ENCODE data around the gene HNRNPAB.
"Not testable (repeated sequence)": the region's sequence is repeated elsewhere in the genome, so short reads cannot be mapped to it uniquely, and the experiment has no call there.

HNRNPAB gene

GRCh38 chr5:178238313-178238635, 33.9 kb downstream of the HNRNPAB start:
- Histone ChIP-seq H3K4me2 (ENCODE audit: low read length) (no peak overlapping the region), H4K5ac (ENCODE audit: low read length) (no peak overlapping the region), H3K27ac (ENCODE audit: low read depth, low read length) (no peak overlapping the region), H2BK120ac (ENCODE audit: low read depth, low read length) (no peak overlapping the region), H3K79me2 (ENCODE audit: control insufficient read depth, insufficient read depth, low read length) (no peaks in the 10 kb centered on the region), H3K4me3 (ENCODE audit: low read length) (no peak overlapping the region), H2BK5ac (ENCODE audit: low read length) (no peak overlapping the region), H3K4ac (ENCODE audit: low read depth, low read length) (no peak overlapping the region), H3K27me3 (ENCODE audit: insufficient read depth, low read length, poor library complexity) (no peaks in the 10 kb centered on the region), H3K56ac (ENCODE audit: low read length) (no peak overlapping the region), H2AK5ac (ENCODE audit: low read length) (no peak overlapping the region), H2BK15ac (replicated peaks; ENCODE audit: low read depth) (no peak overlapping the region), H3K9ac (ENCODE audit: low read length) (no peak overlapping the region), H3K23ac (ENCODE audit: low read length) (no peak overlapping the region), H3K36me3 (ENCODE audit: control insufficient read depth, insufficient read depth, low read length) (no peaks in the 10 kb centered on the region), H4K8ac (ENCODE audit: low read depth, low read length) (no peak overlapping the region), H3K79me1 (ENCODE audit: low read length) (no peaks in the 10 kb centered on the region), H3K4me1 (ENCODE audit: control insufficient read depth, low read depth, low read length) (no peaks in the 10 kb centered on the region), H3K18ac (ENCODE audit: low read length) (no peak overlapping the region)
- WGBS (ENCODE audit: extremely low coverage, insufficient coverage, low lambda C conversion rate): no CpG with 5 or more reads among the region's 6 CpGs
- DNase-seq: no peak

- Histone ChIP-seq H3K23ac (ENCODE audit: low read length) (no peak overlapping the region), H3K27me3 (ENCODE audit: insufficient read depth, low read length, poor library complexity) (no peaks in the 10 kb centered on the region), H3K18ac (ENCODE audit: low read length) (no peak overlapping the region), H4K5ac (ENCODE audit: low read length) (no peak overlapping the region), H3K56ac (ENCODE audit: low read length) (peak overlapping the region; percentile 18), H3K27ac (ENCODE audit: low read depth, low read length) (no peak overlapping the region), H2AK5ac (ENCODE audit: low read length) (no peak overlapping the region), H2BK120ac (ENCODE audit: low read depth, low read length) (no peak overlapping the region), H4K8ac (ENCODE audit: low read depth, low read length) (no peak overlapping the region), H2BK5ac (ENCODE audit: low read length) (no peak overlapping the region), H3K4ac (ENCODE audit: low read depth, low read length) (no peak overlapping the region), H3K4me2 (ENCODE audit: low read length) (no peak overlapping the region), H3K9ac (ENCODE audit: low read length) (no peak overlapping the region), H3K4me3 (ENCODE audit: low read length) (no peak overlapping the region), H3K79me1 (ENCODE audit: low read length) (no peaks in the 10 kb centered on the region), H3K4me1 (ENCODE audit: control insufficient read depth, low read depth, low read length) (no peaks in the 10 kb centered on the region), H3K79me2 (ENCODE audit: control insufficient read depth, insufficient read depth, low read length) (no peaks in the 10 kb centered on the region), H2BK15ac (replicated peaks; ENCODE audit: low read depth) (no peak overlapping the region), H3K36me3 (ENCODE audit: control insufficient read depth, insufficient read depth, low read length) (no peaks in the 10 kb centered on the region)
- DNase-seq: no peak
- WGBS (ENCODE audit: extremely low coverage, insufficient coverage, low lambda C conversion rate): no CpG with 5 or more reads among the region's 17 CpGs
Measured at GRCh38 chr5:178238711-178239592, 34.6 kb downstream of the HNRNPAB start.

- WGBS (ENCODE audit: extremely low coverage, insufficient coverage, low lambda C conversion rate): no CpG with 5 or more reads among the region's 16 CpGs
- not testable (repeated sequence) for H3K27me3 ChIP-seq (ENCODE audit: insufficient read depth, low read length, poor library complexity); H3K79me2 ChIP-seq (ENCODE audit: control insufficient read depth, insufficient read depth, low read length); H3K9ac ChIP-seq (ENCODE audit: low read length); H3K56ac ChIP-seq (ENCODE audit: low read length); H3K4me3 ChIP-seq (ENCODE audit: low read length); H2BK120ac ChIP-seq (ENCODE audit: low read depth, low read length); H3K23ac ChIP-seq (ENCODE audit: low read length); H3K4me1 ChIP-seq (ENCODE audit: control insufficient read depth, low read depth, low read length); H3K4ac ChIP-seq (ENCODE audit: low read depth, low read length); H3K79me1 ChIP-seq (ENCODE audit: low read length); H3K36me3 ChIP-seq (ENCODE audit: control insufficient read depth, insufficient read depth, low read length); H2BK15ac ChIP-seq (replicated peaks; ENCODE audit: low read depth); H4K8ac ChIP-seq (ENCODE audit: low read depth, low read length); H3K18ac ChIP-seq (ENCODE audit: low read length); H4K5ac ChIP-seq (ENCODE audit: low read length); H3K4me2 ChIP-seq (ENCODE audit: low read length); H2AK5ac ChIP-seq (ENCODE audit: low read length); H3K27ac ChIP-seq (ENCODE audit: low read depth, low read length); H2BK5ac ChIP-seq (ENCODE audit: low read length)
- DNase-seq: peak; percentile 56
Measured at GRCh38 chr5:178239626-178240301, 35.4 kb downstream of the HNRNPAB start.

GRCh38 chr5:178240341-178240741, 36.0 kb downstream of the HNRNPAB start:
- Histone ChIP-seq H3K4me2 (ENCODE audit: low read length) (no peak overlapping the region), H3K4me1 (ENCODE audit: control insufficient read depth, low read depth, low read length) (no peaks in the 10 kb centered on the region), H3K79me1 (ENCODE audit: low read length) (no peaks in the 10 kb centered on the region), H4K8ac (ENCODE audit: low read depth, low read length) (no peak overlapping the region), H2BK120ac (ENCODE audit: low read depth, low read length) (no peak overlapping the region), H3K4me3 (ENCODE audit: low read length) (no peak overlapping the region), H3K9ac (ENCODE audit: low read length) (no peak overlapping the region), H3K79me2 (ENCODE audit: control insufficient read depth, insufficient read depth, low read length) (no peaks in the 10 kb centered on the region), H3K27ac (ENCODE audit: low read depth, low read length) (no peak overlapping the region), H2BK15ac (replicated peaks; ENCODE audit: low read depth) (no peak overlapping the region), H3K18ac (ENCODE audit: low read length) (no peak overlapping the region), H3K27me3 (ENCODE audit: insufficient read depth, low read length, poor library complexity) (no peaks in the 10 kb centered on the region), H3K4ac (ENCODE audit: low read depth, low read length) (no peak overlapping the region), H3K23ac (ENCODE audit: low read length) (no peak overlapping the region), H3K36me3 (ENCODE audit: control insufficient read depth, insufficient read depth, low read length) (no peaks in the 10 kb centered on the region), H3K56ac (ENCODE audit: low read length) (peak overlapping the region; percentile 19), H2AK5ac (ENCODE audit: low read length) (no peak overlapping the region), H2BK5ac (ENCODE audit: low read length) (no peak overlapping the region), H4K5ac (ENCODE audit: low read length) (no peak overlapping the region)
- DNase-seq: no peak
- no CpG with 5 or more reads among the region's 19 CpGs for WGBS (ENCODE audit: extremely low coverage, insufficient coverage, low lambda C conversion rate)

GRCh38 chr5:178240766-178241165, 36.4 kb downstream of the HNRNPAB start:
- no peak overlapping the region for H4K8ac ChIP-seq (ENCODE audit: low read depth, low read length)
- H3K18ac ChIP-seq (ENCODE audit: low read length): no peak overlapping the region
- no peak for DNase-seq

More at GRCh38 chr5:178240766-178241165, 36.4 kb downstream of the HNRNPAB start:
- no peak overlapping the region for H3K9ac ChIP-seq (ENCODE audit: low read length)
- no peak overlapping the region for H3K4ac ChIP-seq (ENCODE audit: low read depth, low read length)
- H2BK120ac ChIP-seq (ENCODE audit: low read depth, low read length): no peak overlapping the region
- H3K27me3 ChIP-seq (ENCODE audit: insufficient read depth, low read length, poor library complexity): no peaks in the 10 kb centered on the region
- no peaks in the 10 kb centered on the region for H3K36me3 ChIP-seq (ENCODE audit: control insufficient read depth, insufficient read depth, low read length)
- no peak overlapping the region for H3K27ac ChIP-seq (ENCODE audit: low read depth, low read length)
- H3K23ac ChIP-seq (ENCODE audit: low read length): no peak overlapping the region
- no peak overlapping the region for H4K5ac ChIP-seq (ENCODE audit: low read length)
- no peak overlapping the region for H2AK5ac ChIP-seq (ENCODE audit: low read length)
- H3K4me3 ChIP-seq (ENCODE audit: low read length): no peak overlapping the region
- no peaks in the 10 kb centered on the region for H3K79me2 ChIP-seq (ENCODE audit: control insufficient read depth, insufficient read depth, low read length)
- H3K79me1 ChIP-seq (ENCODE audit: low read length): no peaks in the 10 kb centered on the region
- H3K4me2 ChIP-seq (ENCODE audit: low read length): no peak overlapping the region
- WGBS (ENCODE audit: extremely low coverage, insufficient coverage, low lambda C conversion rate): no CpG with 5 or more reads among the region's 9 CpGs
- no peak overlapping the region for H3K56ac ChIP-seq (ENCODE audit: low read length)
- no peaks in the 10 kb centered on the region for H3K4me1 ChIP-seq (ENCODE audit: control insufficient read depth, low read depth, low read length)
- no peak overlapping the region for H2BK5ac ChIP-seq (ENCODE audit: low read length)
- H2BK15ac ChIP-seq (replicated peaks; ENCODE audit: low read depth): no peak overlapping the region

Measured in mesendoderm (in vitro differentiated cells).